T-helper 2 cell (primary cell): ENCODE measurements around the gene MLH1.

Experiments
- DNase-seq, 5 experiments: peaks; one replicate each; pipeline versions ENCODE4 v3.0.0 to v3.0.0-alpha.2; 2012 to 2022

Gene MLH1

GRCh38 chr3:36981006-36981405, 12.3 kb upstream of the MLH1 start:
- DNase-seq: no peak

GRCh38 chr3:36988356-36988755, 5.0 kb upstream of the MLH1 start:
- peak in 2 of 5 experiments; percentile 13 to 54 for DNase-seq

GRCh38 chr3:36989005-36989404, 4.3 kb upstream of the MLH1 start:
- no peak for DNase-seq

- no peak for DNase-seq
Observed at GRCh38 chr3:36989568-36989967, 3.8 kb upstream of the MLH1 start.

- DNase-seq: peak in 2 of 5 experiments; percentile 13 to 81
Observed at GRCh38 chr3:36991147-36991546, 2.2 kb upstream of the MLH1 start.

- DNase-seq: peak in 1 of 5 experiments; percentile 70
Observed at GRCh38 chr3:36991923-36992805, 1.2 kb upstream of the MLH1 start.

- DNase-seq: peak in 3 of 5 experiments; percentile 77 to 100 (median 97)
Observed at GRCh38 chr3:36992806-36993325, 452 bp upstream of the MLH1 start, which contains the start of gene EPM2AIP1. Gene EPM2AIP1, minus strand, starts transcription at chr3:36993131. Its CDS starts 54 bp downstream, at chr3:36993077.

- DNase-seq: no peak
Observed at GRCh38 chr3:37014620-37015019, 21.3 kb downstream of the MLH1 start.

GRCh38 chr3:37015642-37016041, 22.3 kb downstream of the MLH1 start:
- DNase-seq: no peak

- no peak for DNase-seq
Observed at GRCh38 chr3:37016903-37017302, 23.6 kb downstream of the MLH1 start.

GRCh38 chr3:37017683-37018082, 24.4 kb downstream of the MLH1 start:
- no peak for DNase-seq

GRCh38 chr3:37024092-37024491, 30.8 kb downstream of the MLH1 start:
- peak in 1 of 5 experiments; percentile 39 for DNase-seq

- peak in 1 of 5 experiments; percentile 4 for DNase-seq
Observed at GRCh38 chr3:37024820-37025405, 31.6 kb downstream of the MLH1 start.

GRCh38 chr3:37025561-37026335, 32.4 kb downstream of the MLH1 start:
- no peak for DNase-seq

GRCh38 chr3:37026851-37027250, 33.5 kb downstream of the MLH1 start:
- no peak for DNase-seq

- DNase-seq: no peak
Observed at GRCh38 chr3:37028329-37028728, 35.0 kb downstream of the MLH1 start.

- DNase-seq: no peak
Observed at GRCh38 chr3:37029111-37029510, 35.8 kb downstream of the MLH1 start.

- no peak for DNase-seq
Observed at GRCh38 chr3:37029516-37030163, 36.3 kb downstream of the MLH1 start.

- DNase-seq: no peak
Observed at GRCh38 chr3:37030588-37030987, 37.3 kb downstream of the MLH1 start.

GRCh38 chr3:37031096-37031682, 37.9 kb downstream of the MLH1 start:
- DNase-seq: no peak

GRCh38 chr3:37032961-37033360, 39.6 kb downstream of the MLH1 start:
- no peak for DNase-seq

GRCh38 chr3:37037352-37037751, 44.0 kb downstream of the MLH1 start:
- DNase-seq: no peak
